HL-60 (cell line): Measurements from ENCODE around the gene DPP6.

ENCODE experiments used
- DNase-seq, 2 experiments: peaks; one replicate each; pipeline ENCODE4 v3.0.0-alpha.2; 2010 to 2020; ENCODE audit warnings: low read depth in 1 of 2, low spot score in 1 of 2
- H3K27ac ChIP-seq: fragments of 250-450 bp; sonication (Bioruptor Pico); replicated peaks from 2 replicates; pipeline ENCODE4 v1.5.1; 2020; ENCODE audit warnings: mild to moderate bottlenecking, moderate library complexity
- H3K27me3 ChIP-seq: fragments of 250-450 bp; sonication (Bioruptor Pico); 2 replicates; pipeline ENCODE4 v1.5.1; 2021; ENCODE audit warnings: mild to moderate bottlenecking, moderate library complexity; ENCODE audit not compliant: insufficient read depth, poor library complexity, severe bottlenecking
- H3K4me3 ChIP-seq: replicated peaks from 2 replicates; pipeline ENCODE4 v1.5.1; 2011; ENCODE audit warnings: mild to moderate bottlenecking, control low read depth, low read length; ENCODE audit not compliant: insufficient read depth
- GABPA ChIP-seq: IDR thresholded peaks from 2 replicates; pipeline ENCODE4 v1.6.1; 2012; ENCODE audit warnings: low read depth
- POLR2AphosphoS5 ChIP-seq: IDR thresholded peaks from 2 replicates; pipeline ENCODE4 v1.6.1; 2012; ENCODE audit warnings: low read depth
- SPI1 ChIP-seq: IDR thresholded peaks from 2 replicates; pipeline ENCODE4 v1.6.1; 2012; ENCODE audit warnings: low read depth, mild to moderate bottlenecking, borderline replicate concordance
- TF ChIP-seq, protein P1 (sequence below): IDR thresholded peaks from one replicate; pipeline ENCODE4 v1.5.1; 2011; ENCODE audit warnings: low read length, control low read depth, inconsistent platforms; ENCODE audit not compliant: insufficient read depth
- TF ChIP-seq, protein P2 (sequence below): IDR thresholded peaks from 2 replicates; pipeline ENCODE4 v1.6.1; 2012; ENCODE audit warnings: low read depth; ENCODE audit not compliant: insufficient replicate concordance

Gene DPP6

DNA sequence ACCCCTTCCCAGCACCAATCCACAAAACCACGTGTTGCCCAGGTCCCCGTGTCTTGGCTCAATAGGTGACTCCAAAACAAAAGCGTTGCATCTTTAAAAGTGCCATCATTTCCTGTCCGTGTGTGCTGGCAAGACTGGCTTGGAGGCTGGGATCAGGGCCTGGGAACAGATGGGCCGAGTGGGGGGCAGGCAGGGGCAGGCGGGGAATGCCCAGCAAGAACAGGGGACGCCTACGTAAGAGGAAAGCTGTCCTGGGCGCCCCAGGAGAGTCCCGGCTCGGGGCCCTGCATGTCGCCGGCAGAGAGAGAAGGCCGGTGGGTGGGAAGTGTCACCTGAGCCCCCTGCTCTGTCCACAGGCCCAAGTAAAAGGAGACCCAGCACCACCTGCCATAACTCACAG lies 864.2 kb downstream of the DPP6 start:
- TF ChIP-seq, protein P1, sequence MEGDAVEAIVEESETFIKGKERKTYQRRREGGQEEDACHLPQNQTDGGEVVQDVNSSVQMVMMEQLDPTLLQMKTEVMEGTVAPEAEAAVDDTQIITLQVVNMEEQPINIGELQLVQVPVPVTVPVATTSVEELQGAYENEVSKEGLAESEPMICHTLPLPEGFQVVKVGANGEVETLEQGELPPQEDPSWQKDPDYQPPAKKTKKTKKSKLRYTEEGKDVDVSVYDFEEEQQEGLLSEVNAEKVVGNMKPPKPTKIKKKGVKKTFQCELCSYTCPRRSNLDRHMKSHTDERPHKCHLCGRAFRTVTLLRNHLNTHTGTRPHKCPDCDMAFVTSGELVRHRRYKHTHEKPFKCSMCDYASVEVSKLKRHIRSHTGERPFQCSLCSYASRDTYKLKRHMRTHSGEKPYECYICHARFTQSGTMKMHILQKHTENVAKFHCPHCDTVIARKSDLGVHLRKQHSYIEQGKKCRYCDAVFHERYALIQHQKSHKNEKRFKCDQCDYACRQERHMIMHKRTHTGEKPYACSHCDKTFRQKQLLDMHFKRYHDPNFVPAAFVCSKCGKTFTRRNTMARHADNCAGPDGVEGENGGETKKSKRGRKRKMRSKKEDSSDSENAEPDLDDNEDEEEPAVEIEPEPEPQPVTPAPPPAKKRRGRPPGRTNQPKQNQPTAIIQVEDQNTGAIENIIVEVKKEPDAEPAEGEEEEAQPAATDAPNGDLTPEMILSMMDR: no peak
- TF ChIP-seq POLR2AphosphoS5: no peak
- TF ChIP-seq GABPA: no peak
- Histone ChIP-seq H3K4me3 (no peak overlapping the region), H3K27ac (no peak overlapping the region), H3K27me3 (peaks cover 20% of the 10 kb centered on the region)
- no peak for DNase-seq

DNA sequence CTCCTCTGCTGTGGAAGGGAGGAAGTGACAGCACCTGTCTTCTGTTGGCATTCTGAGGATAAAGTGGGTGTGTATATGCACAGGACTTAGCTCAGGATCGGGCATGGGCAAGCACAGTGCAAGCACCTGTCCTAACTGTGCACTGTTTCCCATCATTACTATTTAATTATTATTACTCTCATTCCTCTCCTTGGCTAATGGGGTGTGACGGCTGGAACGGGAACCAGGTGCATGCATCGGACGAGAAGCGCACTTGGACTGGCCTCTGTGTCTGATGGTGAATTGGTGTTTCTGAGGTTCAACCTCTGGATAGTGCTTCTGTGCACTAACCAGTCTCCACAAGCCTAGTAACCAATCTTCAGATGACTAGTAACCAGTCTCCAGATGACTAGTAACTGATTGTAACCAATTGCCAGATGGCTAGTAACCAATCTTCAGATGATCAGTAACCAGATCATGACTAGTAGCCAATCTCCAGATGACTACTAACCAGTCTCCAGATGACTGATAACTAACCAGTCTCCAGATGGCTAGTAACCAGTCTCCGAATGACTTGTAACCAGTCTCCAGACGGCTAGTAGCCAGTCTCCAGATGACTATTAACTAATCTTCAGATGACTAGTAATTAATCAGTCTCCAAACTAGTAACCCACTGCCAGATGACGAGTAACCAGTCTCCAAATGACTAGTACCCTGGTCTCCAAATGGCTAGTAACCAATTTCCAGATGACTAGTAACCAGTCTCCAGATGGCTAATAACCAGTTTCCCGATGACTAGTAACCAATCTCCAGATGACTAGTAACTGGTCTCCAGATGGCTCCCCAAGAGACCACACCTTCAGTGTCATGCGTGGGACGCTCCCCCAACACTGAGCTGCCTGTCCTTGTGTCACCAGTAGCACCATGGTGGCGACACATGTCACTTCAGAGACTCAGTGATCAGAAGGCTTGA lies 864.9 kb downstream of the DPP6 start:
- no peak overlapping the region for H3K27ac ChIP-seq
- peaks cover 20% of the 10 kb centered on the region for H3K27me3 ChIP-seq
- no peak for DNase-seq
- no peak overlapping the region for H3K4me3 ChIP-seq
- TF ChIP-seq, protein P1: no peak
- TF ChIP-seq, protein P2, sequence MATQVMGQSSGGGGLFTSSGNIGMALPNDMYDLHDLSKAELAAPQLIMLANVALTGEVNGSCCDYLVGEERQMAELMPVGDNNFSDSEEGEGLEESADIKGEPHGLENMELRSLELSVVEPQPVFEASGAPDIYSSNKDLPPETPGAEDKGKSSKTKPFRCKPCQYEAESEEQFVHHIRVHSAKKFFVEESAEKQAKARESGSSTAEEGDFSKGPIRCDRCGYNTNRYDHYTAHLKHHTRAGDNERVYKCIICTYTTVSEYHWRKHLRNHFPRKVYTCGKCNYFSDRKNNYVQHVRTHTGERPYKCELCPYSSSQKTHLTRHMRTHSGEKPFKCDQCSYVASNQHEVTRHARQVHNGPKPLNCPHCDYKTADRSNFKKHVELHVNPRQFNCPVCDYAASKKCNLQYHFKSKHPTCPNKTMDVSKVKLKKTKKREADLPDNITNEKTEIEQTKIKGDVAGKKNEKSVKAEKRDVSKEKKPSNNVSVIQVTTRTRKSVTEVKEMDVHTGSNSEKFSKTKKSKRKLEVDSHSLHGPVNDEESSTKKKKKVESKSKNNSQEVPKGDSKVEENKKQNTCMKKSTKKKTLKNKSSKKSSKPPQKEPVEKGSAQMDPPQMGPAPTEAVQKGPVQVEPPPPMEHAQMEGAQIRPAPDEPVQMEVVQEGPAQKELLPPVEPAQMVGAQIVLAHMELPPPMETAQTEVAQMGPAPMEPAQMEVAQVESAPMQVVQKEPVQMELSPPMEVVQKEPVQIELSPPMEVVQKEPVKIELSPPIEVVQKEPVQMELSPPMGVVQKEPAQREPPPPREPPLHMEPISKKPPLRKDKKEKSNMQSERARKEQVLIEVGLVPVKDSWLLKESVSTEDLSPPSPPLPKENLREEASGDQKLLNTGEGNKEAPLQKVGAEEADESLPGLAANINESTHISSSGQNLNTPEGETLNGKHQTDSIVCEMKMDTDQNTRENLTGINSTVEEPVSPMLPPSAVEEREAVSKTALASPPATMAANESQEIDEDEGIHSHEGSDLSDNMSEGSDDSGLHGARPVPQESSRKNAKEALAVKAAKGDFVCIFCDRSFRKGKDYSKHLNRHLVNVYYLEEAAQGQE: no peak
- TF ChIP-seq SPI1 (no peak), GABPA (no peak), POLR2AphosphoS5 (no peak)

DNA sequence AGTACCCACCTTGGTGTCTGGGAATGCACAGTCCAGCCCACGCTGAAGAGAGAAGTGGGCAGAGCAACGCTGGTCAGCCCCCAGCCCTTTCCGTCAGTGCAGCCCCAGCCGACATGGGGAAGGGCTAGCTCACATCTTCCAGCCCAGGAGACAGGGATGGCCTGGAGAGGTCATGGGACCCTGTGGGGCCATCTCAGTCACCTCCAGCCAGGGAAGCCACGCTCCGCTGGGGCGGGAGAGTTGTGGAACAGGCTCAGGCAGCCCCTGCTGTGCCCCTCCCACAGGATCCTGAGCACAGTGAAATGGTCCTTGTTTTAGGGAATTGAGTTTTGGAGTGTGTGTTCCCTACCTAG lies 865.6 kb downstream of the DPP6 start:
- H3K27me3 ChIP-seq: peaks cover 20% of the 10 kb centered on the region
- DNase-seq: no peak
- H3K27ac ChIP-seq: no peak overlapping the region
- TF ChIP-seq POLR2AphosphoS5: no peak
- TF ChIP-seq, protein P2: no peak
- TF ChIP-seq GABPA: no peak
- TF ChIP-seq SPI1: no peak
- TF ChIP-seq, protein P1: no peak
- no peak overlapping the region for H3K4me3 ChIP-seq

DNA sequence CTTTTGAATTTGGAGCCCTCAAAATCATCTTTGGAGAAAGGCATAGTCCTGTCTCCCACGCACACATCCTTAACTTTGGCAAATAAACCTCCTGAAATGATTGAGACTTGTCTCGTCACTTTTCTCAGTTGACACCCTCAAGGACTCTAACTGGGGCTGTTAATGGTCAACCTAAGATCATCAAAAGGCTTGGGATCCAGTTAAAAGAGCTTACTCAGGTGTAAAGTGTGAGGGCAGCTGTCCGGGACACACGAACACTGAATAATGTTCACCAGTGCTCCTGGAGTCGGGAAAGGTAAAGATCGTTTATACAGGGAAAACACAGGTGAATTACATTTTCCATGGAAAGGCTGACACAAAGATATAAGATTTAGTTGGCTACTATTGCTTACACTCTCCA lies 866.1 kb downstream of the DPP6 start:
- TF ChIP-seq POLR2AphosphoS5: no peak
- TF ChIP-seq, protein P1: no peak
- no peak for TF ChIP-seq SPI1
- no peak for TF ChIP-seq GABPA
- TF ChIP-seq, protein P2: no peak
- Histone ChIP-seq H3K4me3 (no peak overlapping the region), H3K27me3 (peaks cover 20% of the 10 kb centered on the region), H3K27ac (no peak overlapping the region)
- no peak for DNase-seq
